ENCODE measurements around the gene BMP3.
"Not testable (repeated sequence)": the region's sequence is repeated elsewhere in the genome, so short reads cannot be mapped to it uniquely, and the experiment has no call there.

The BMP3 gene

GRCh38 chr4:81007417-81007816 lies 23.1 kb upstream of the BMP3 start:
- no peak for DNase-seq (ENCODE audit: low read depth)
- TF ChIP-seq CTCF (IDR thresholded peaks at IDR 0.05; ENCODE audit: control insufficient read depth, extremely low read depth, insufficient read depth): no peak

GRCh38 chr4:81016566-81016965 lies 13.9 kb upstream of the BMP3 start:
- H3K4me3 ChIP-seq (ENCODE audit: low read depth, low read length): not testable (repeated sequence)

More at GRCh38 chr4:81007417-81007816, 23.1 kb upstream of the BMP3 start:
- H3K4me3 ChIP-seq (ENCODE audit: low read depth, low read length): no peak overlapping the region

GRCh38 chr4:81019006-81019405 lies 11.5 kb upstream of the BMP3 start:
- TF ChIP-seq CTCF (IDR thresholded peaks at IDR 0.05; ENCODE audit: control insufficient read depth, extremely low read depth, insufficient read depth): no peak
- DNase-seq (ENCODE audit: low read depth): no peak
- H3K4me3 ChIP-seq (ENCODE audit: low read depth, low read length): no peak overlapping the region

More at GRCh38 chr4:81016566-81016965, 13.9 kb upstream of the BMP3 start:
- not testable (repeated sequence) for DNase-seq (ENCODE audit: low read depth)

GRCh38 chr4:81021142-81021944 lies 9.2 kb upstream of the BMP3 start:
- no peak for TF ChIP-seq CTCF (IDR thresholded peaks at IDR 0.05; ENCODE audit: control insufficient read depth, extremely low read depth, insufficient read depth)
- peak; percentile 82 for DNase-seq (ENCODE audit: low read depth)
- no peak overlapping the region for H3K4me3 ChIP-seq (ENCODE audit: low read depth, low read length)

- DNase-seq (ENCODE audit: low read depth): no peak
- no peak overlapping the region for H3K4me3 ChIP-seq (ENCODE audit: low read depth, low read length)
- TF ChIP-seq CTCF (IDR thresholded peaks at IDR 0.05; ENCODE audit: control insufficient read depth, extremely low read depth, insufficient read depth): no peak
These were observed 8.5 kb upstream of the BMP3 start for GRCh38 chr4:81021981-81022380.

GRCh38 chr4:81023484-81023883 lies 7.0 kb upstream of the BMP3 start:
- no peak for DNase-seq (ENCODE audit: low read depth)
- H3K4me3 ChIP-seq (ENCODE audit: low read depth, low read length): no peak overlapping the region
- TF ChIP-seq CTCF (IDR thresholded peaks at IDR 0.05; ENCODE audit: control insufficient read depth, extremely low read depth, insufficient read depth): no peak

- peak overlapping the region; percentile 8; the same call in 1 of the 2 replicates for H3K4me3 ChIP-seq (ENCODE audit: low read depth, low read length)
- no peak for TF ChIP-seq CTCF (IDR thresholded peaks at IDR 0.05; ENCODE audit: control insufficient read depth, extremely low read depth, insufficient read depth)
- DNase-seq (ENCODE audit: low read depth): no peak
These were observed 678 bp downstream of the BMP3 start for GRCh38 chr4:81030981-81031791.

All from LNCaP clone FGC (cell line).